IPS-20b (cell line): ENCODE data around the gene KBTBD8.

Experiments
- H3K27ac ChIP-seq: one replicate; pipeline ENCODE4 v1.5.1; 2013; ENCODE audit warnings: low read length
- H3K27me3 ChIP-seq: 2 replicates; pipeline ENCODE4 v1.6.1; 2013; ENCODE audit warnings: mild to moderate bottlenecking, low read length, inconsistent platforms; ENCODE audit not compliant: insufficient read depth
- H3K36me3 ChIP-seq: 2 replicates; pipeline ENCODE4 v1.6.1; 2013; ENCODE audit warnings: low read depth, mild to moderate bottlenecking, inconsistent platforms, low read length, moderate library complexity; ENCODE audit not compliant: insufficient read depth
- H3K4me1 ChIP-seq: 2 replicates; pipeline ENCODE4 v1.6.1; 2013; ENCODE audit warnings: mild to moderate bottlenecking, control low read depth, inconsistent platforms, low read length, moderate library complexity; ENCODE audit not compliant: insufficient read depth
- H3K4me3 ChIP-seq: 2 replicates; pipeline ENCODE4 v1.5.1; 2013; ENCODE audit warnings: mild to moderate bottlenecking, low read length, inconsistent platforms
- H3K9ac ChIP-seq: 2 replicates; pipeline ENCODE4 v1.6.1; 2013; ENCODE audit warnings: low read depth, mild to moderate bottlenecking, inconsistent platforms, low read length, moderate library complexity
- H3K9me3 ChIP-seq: 2 replicates; pipeline ENCODE4 v1.6.1; 2013; ENCODE audit warnings: mild to moderate bottlenecking, low read depth, low read length, inconsistent platforms; ENCODE audit not compliant: insufficient read depth

Gene KBTBD8

GRCh38 chr3:66998904-66999235, 763 bp downstream of the KBTBD8 start:
- Histone ChIP-seq H3K27ac (no peak overlapping the region), H3K9ac (peak overlapping the region; percentile 74; the same call in 1 of the 2 replicates), H3K36me3 (peaks cover 9% of the 10 kb centered on the region), H3K9me3 (no peaks in the 10 kb centered on the region), H3K27me3 (peaks cover 9% of the 10 kb centered on the region), H3K4me3 (peak overlapping the region; percentile 83), H3K4me1 (peaks cover 9% of the 10 kb centered on the region; the same call in 1 of the 2 replicates)

GRCh38 chr3:67000009-67000408, 1.9 kb downstream of the KBTBD8 start:
- Histone ChIP-seq H3K9me3 (no peaks in the 10 kb centered on the region), H3K27me3 (peaks cover 9% of the 10 kb centered on the region), H3K9ac (no peak overlapping the region), H3K27ac (no peak overlapping the region), H3K36me3 (peaks cover 18% of the 10 kb centered on the region), H3K4me1 (peaks cover 9% of the 10 kb centered on the region; the same call in 1 of the 2 replicates), H3K4me3 (no peak overlapping the region)

DNA sequence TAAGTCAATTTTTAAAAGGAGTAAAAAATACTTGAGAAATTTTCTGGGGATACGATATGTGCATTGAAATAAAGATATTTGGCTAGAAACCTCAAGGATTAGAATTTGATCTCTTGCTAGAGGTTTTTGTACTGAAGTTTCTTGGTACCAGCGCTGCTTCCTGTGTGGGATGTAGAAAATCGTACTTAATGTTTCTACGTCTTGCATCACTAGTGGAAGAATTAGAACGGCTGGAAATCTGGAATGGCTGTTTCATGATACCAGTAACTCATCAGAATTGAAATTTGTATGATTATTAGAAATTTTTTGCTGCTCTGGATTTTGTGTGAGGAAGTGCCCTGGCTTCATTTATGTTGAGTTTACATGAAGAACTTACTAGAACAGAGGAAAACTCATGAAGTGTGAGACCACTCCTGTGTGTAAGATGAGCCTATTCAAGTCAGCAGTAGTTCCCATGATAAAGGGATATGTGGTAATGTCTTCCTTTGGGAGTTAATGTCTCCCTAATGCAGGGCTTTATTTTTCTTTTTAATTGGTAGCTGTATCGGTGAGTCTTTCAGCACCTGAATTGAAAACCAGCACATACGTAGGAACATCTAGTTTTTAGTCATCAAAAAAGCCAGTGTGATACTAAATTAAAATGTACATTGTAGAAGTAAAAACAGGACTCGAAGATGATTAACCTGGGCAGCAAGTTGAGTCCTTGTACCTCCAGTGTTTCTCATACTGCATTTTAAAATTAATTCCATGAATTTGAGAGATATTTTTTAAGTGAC, 3.2 kb downstream of the KBTBD8 start:
- Histone ChIP-seq H3K4me1 (peaks cover 9% of the 10 kb centered on the region; the same call in 1 of the 2 replicates), H3K9ac (no peak overlapping the region), H3K27ac (no peak overlapping the region), H3K27me3 (peaks cover 9% of the 10 kb centered on the region), H3K9me3 (no peaks in the 10 kb centered on the region), H3K36me3 (peaks cover 30% of the 10 kb centered on the region), H3K4me3 (no peak overlapping the region)

DNA sequence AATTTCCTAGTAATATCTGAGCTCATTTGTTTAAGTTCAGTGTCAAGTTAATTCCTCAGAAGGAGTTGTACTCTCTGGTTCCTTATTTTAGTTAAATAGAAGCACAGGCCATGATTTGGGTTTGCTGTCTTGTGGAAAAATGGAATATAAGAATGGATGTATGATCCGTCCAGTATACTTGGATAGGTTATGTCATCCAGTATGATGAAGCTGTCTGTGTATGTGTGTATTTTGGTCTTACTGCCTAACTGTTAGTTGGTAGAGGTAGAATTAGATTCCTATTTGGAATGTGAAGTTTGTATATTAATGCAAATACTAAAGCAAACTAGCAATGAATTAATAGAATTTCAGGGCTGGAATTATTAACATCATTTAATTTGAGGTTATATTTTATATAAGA, 7.9 kb downstream of the KBTBD8 start:
- no peak overlapping the region for H3K9ac ChIP-seq
- no peaks in the 10 kb centered on the region for H3K27me3 ChIP-seq
- no peaks in the 10 kb centered on the region for H3K9me3 ChIP-seq
- peaks cover 54% of the 10 kb centered on the region for H3K36me3 ChIP-seq
- peaks cover 6% of the 10 kb centered on the region; the same call in 1 of the 2 replicates for H3K4me1 ChIP-seq
- H3K27ac ChIP-seq, result no peak overlapping the region
- H3K4me3 ChIP-seq, result no peak overlapping the region

DNA sequence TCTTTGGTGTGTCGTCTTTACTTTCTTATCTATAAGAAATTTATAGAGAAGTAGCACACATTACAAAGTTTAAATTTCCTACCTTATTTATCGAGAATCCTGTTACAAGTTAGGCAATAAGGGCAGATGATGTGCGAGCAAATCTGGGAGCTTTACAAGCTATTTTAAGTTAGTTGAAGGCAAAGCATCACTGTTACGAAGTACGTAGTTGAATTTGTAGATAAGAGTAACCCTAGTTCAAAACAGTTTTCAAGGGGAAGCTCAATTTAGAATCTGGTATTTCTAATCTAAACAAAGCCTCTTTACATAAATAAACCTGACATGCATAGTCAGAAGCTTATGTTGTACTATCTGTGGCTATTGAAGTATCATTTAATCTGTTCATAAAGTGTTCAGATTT, 8.4 kb downstream of the KBTBD8 start:
- Histone ChIP-seq H3K4me1 (peaks cover 6% of the 10 kb centered on the region; the same call in 1 of the 2 replicates), H3K27ac (no peak overlapping the region), H3K4me3 (no peak overlapping the region)

DNA sequence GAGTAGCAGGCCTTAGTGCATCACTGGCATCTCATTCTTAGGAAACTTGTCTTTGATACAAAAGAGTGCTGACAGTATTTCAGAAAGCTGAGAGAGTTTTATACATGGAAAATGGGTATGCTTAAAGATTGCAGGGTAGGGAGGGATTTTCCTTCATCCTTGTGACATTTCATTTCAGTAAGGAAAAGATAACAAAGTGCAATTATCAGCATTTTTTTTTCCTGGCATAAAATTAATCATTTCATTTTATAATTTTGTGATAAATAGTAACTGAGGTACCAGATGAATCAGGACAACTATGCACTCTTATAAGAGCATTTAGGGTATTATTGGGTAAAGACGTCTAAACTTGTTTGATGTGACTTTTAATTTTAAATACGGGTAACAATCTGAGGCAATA, 10.3 kb downstream of the KBTBD8 start:
- Histone ChIP-seq H3K27ac (no peak overlapping the region), H3K4me3 (no peak overlapping the region), H3K27me3 (no peaks in the 10 kb centered on the region), H3K4me1 (0 out of 2 replicates have a peak, but pooled peaks cover 8% of the 10 kb centered on the region), H3K36me3 (peaks cover 50% of the 10 kb centered on the region), H3K9ac (no peak overlapping the region), H3K9me3 (no peaks in the 10 kb centered on the region)

More for the DNA sequence above, 8.4 kb downstream of the KBTBD8 start:
- H3K9me3 ChIP-seq, result no peaks in the 10 kb centered on the region
- H3K36me3 ChIP-seq, result peaks cover 54% of the 10 kb centered on the region
- no peaks in the 10 kb centered on the region for H3K27me3 ChIP-seq
- no peak overlapping the region for H3K9ac ChIP-seq

DNA sequence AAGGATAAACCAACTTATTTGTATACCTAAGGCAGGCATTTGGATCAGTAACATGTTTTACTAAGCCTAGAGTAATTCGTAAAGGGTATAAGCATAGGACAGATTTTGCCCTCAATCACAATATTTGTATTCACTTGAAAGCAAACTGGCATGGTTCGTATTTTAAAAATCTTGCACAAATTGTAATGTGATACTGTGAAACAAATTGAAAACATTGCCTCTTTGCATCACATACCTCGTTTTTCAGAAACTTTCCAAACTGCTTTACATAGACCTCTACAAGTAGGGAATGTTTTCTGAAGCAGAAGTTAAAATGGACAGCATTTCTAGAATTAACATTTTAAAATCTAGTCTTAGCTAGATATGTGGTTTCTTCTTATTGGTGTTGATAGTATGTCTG, 11.6 kb downstream of the KBTBD8 start:
- Histone ChIP-seq H3K27me3 (no peaks in the 10 kb centered on the region), H3K9me3 (no peaks in the 10 kb centered on the region), H3K36me3 (peaks cover 38% of the 10 kb centered on the region), H3K9ac (no peak overlapping the region), H3K4me1 (0 out of 2 replicates have a peak, but pooled peaks cover 8% of the 10 kb centered on the region), H3K27ac (no peak overlapping the region), H3K4me3 (no peak overlapping the region)

DNA sequence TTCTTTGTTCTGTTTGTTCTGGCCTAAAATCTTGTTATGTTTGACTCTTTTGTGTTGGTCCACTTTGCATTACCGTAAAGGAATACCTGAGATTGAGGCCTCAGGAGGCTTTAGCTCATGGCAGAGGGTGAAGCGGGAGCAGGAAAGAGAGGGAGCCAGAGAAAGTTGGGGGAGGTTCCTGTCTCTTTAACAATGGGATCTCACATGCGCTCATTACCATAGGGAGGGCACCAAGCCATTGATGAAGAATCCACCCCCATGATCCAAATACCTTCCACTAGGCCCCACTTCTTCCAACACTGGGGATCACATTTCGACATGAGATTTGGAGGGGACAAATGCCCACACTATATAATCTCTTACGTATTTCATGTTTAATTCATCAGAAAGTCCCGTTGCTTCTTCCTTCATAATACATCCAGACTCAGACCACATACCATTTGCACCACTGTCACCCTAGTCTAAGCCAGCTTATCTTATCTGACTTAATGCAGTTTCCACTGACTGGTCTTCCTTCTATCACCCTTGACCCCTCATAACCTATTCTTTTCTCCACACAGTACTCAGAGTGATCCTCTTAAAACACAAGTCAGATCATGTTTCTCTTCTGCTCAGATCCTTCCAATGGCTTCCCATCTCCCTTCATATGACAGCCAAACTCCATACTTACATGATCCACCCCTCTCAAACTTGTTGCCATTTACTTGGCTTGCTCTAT, 13.5 kb downstream of the KBTBD8 start:
- H3K9ac ChIP-seq, result no peak overlapping the region
- H3K9me3 ChIP-seq, result no peaks in the 10 kb centered on the region

GRCh38 chr3:67012564-67012963, 14.5 kb downstream of the KBTBD8 start:
- H3K27me3 ChIP-seq, result no peaks in the 10 kb centered on the region
- peaks cover 19% of the 10 kb centered on the region for H3K4me1 ChIP-seq
- no peak overlapping the region for H3K4me3 ChIP-seq
- no peak overlapping the region for H3K9ac ChIP-seq
- H3K36me3 ChIP-seq, result peaks cover 25% of the 10 kb centered on the region
- H3K9me3 ChIP-seq, result no peaks in the 10 kb centered on the region
- no peak overlapping the region for H3K27ac ChIP-seq

More for the DNA sequence above, 13.5 kb downstream of the KBTBD8 start:
- Histone ChIP-seq H3K4me3 (no peak overlapping the region), H3K36me3 (peaks cover 25% of the 10 kb centered on the region), H3K27me3 (no peaks in the 10 kb centered on the region), H3K27ac (no peak overlapping the region), H3K4me1 (peaks cover 11% of the 10 kb centered on the region; the same call in 1 of the 2 replicates)

DNA sequence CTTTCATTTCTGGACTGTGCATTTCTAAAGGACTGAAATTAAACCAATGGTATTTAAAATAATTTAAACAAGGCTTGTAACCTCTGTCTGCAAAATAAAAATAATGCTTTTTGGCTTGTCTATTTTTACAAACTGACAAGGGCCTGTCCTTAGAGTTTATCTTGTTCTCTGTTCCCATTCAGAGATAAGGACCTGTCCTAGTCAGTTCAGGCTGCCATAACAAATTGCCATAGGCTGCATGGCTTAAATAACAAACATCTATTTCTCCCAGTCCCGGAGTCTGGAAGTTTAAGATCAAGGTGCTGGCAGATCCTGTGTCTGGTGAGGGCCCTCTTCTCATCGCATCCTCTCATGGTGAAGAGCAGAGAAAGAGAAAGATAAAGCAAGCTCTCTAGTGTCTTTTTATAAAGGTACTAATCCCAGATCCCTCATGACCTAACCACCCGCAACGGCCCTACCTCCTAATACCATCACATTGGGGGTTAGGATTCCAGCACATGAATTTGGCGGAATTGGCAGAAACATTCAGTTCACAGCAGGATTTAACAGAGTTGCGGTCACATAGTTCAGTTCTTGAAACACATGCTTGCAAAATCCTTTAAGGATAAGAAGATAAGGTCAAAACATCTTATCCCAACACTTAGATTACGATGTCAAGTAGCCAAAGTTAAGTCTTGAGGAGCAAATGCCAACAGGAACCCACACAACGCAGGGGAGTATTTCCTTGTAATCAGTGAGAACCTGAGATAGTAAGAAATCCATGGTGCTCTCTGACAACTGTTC, 17.8 kb downstream of the KBTBD8 start:
- H3K4me3 ChIP-seq, result no peak overlapping the region
- H3K27me3 ChIP-seq, result no peaks in the 10 kb centered on the region
- no peaks in the 10 kb centered on the region for H3K9me3 ChIP-seq
- H3K9ac ChIP-seq, result no peak overlapping the region
- H3K36me3 ChIP-seq, result no peaks in the 10 kb centered on the region
- H3K27ac ChIP-seq, result no peak overlapping the region
- H3K4me1 ChIP-seq, result peaks cover 19% of the 10 kb centered on the region

- no peak overlapping the region for H3K4me3 ChIP-seq
- H3K27me3 ChIP-seq, result no peaks in the 10 kb centered on the region
- peaks cover 13% of the 10 kb centered on the region for H3K4me1 ChIP-seq
- H3K9me3 ChIP-seq, result no peaks in the 10 kb centered on the region
- no peaks in the 10 kb centered on the region for H3K36me3 ChIP-seq
- H3K27ac ChIP-seq, result no peak overlapping the region
- H3K9ac ChIP-seq, result no peak overlapping the region
These were observed 18.5 kb downstream of the KBTBD8 start for GRCh38 chr3:67016522-67017080.
